ENCODE measurements around the gene EDARADD. TPM values are rescaled to one million over a fixed set of nuclear protein-coding genes. Genes with fewer than 3 reads are reported as not detected.
A peak's percentile ranks its signal among the peaks of the same experiment; 100 is the strongest.

Gene EDARADD
- total and polyA plus RNA-seq, 9 donors = 0.29 to 2.9 (median 0.51) TPM

DNA sequence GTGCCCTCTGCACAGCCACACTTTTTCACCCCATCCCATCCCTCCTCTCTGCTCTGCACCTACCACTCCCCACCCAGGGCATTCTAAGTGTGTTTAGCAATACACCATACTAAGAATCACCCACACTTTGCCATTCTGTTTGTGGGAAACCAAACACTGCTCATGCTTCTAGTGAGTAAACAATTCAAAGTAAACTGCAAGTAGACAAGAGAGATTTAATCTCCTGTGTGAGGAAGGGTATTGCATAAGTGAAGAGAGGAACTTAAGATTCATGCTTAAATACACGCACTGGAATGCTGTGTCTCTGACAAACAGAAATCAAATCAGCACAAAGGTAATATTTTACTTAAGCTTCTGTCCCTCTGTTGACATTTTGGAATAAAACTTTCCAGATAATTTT lies 4.8 kb upstream of the EDARADD start:
- intact Hi-C loops (cut with DNase I) = no loop called here
- DNase-seq = no peak
- WGBS, 3 donors = 80 to 92% (median 80%) methylated on average over 1 of the region's 1 CpG
- H3K4me1 ChIP-seq (ENCODE audit: insufficient read depth) = no peaks in the 10 kb centered on the region
- H3K27ac ChIP-seq = no peak overlapping the region
- no peaks in the 10 kb centered on the region for H3K9me3 ChIP-seq
- TF ChIP-seq POLR2A (IDR thresholded peaks at IDR 0.05) = no peak
- TF ChIP-seq EP300 (IDR thresholded peaks at IDR 0.05) = no peak
- TF ChIP-seq, protein P1, sequence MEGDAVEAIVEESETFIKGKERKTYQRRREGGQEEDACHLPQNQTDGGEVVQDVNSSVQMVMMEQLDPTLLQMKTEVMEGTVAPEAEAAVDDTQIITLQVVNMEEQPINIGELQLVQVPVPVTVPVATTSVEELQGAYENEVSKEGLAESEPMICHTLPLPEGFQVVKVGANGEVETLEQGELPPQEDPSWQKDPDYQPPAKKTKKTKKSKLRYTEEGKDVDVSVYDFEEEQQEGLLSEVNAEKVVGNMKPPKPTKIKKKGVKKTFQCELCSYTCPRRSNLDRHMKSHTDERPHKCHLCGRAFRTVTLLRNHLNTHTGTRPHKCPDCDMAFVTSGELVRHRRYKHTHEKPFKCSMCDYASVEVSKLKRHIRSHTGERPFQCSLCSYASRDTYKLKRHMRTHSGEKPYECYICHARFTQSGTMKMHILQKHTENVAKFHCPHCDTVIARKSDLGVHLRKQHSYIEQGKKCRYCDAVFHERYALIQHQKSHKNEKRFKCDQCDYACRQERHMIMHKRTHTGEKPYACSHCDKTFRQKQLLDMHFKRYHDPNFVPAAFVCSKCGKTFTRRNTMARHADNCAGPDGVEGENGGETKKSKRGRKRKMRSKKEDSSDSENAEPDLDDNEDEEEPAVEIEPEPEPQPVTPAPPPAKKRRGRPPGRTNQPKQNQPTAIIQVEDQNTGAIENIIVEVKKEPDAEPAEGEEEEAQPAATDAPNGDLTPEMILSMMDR (IDR thresholded peaks at IDR 0.05) = no peak
- H3K27me3 ChIP-seq = no peaks in the 10 kb centered on the region
- no peak overlapping the region for H3K4me3 ChIP-seq
- no peaks in the 10 kb centered on the region for H3K36me3 ChIP-seq

DNA sequence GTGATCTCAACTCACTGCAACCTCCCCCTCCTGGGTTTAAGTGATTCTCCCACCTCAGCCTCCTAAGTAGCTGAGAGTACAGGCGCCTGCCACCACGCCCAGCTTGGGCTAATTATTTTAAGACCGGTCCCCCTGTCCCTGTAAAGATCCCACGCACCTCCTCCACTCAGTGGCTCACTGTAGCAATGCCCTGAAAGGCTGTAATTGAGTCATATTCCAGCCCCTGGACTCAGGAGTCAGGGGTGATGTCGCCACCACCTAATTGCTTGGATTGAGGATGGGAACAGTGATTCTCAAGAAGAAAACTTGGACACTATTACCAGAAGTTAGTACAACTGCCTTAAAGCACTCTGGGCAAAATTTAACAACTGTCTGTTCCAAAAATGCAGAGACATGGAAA lies 3.1 kb upstream of the EDARADD start:
- no peaks in the 10 kb centered on the region for H3K4me1 ChIP-seq (ENCODE audit: insufficient read depth)
- H3K27ac ChIP-seq = no peak overlapping the region
- no peak overlapping the region for H3K4me3 ChIP-seq
- no peaks in the 10 kb centered on the region for H3K27me3 ChIP-seq
- WGBS, 3 donors = 63 to 78% (median 69%) methylated on average over 5 of the region's 5 CpGs
- H3K9me3 ChIP-seq = no peaks in the 10 kb centered on the region
- no peaks in the 10 kb centered on the region for H3K36me3 ChIP-seq
- intact Hi-C loops (cut with DNase I) = no loop called here
- no peak for DNase-seq
- TF ChIP-seq POLR2A (IDR thresholded peaks at IDR 0.05) = no peak
- TF ChIP-seq, protein P1 (IDR thresholded peaks at IDR 0.05) = no peak
- no peak for TF ChIP-seq EP300 (IDR thresholded peaks at IDR 0.05)

DNA sequence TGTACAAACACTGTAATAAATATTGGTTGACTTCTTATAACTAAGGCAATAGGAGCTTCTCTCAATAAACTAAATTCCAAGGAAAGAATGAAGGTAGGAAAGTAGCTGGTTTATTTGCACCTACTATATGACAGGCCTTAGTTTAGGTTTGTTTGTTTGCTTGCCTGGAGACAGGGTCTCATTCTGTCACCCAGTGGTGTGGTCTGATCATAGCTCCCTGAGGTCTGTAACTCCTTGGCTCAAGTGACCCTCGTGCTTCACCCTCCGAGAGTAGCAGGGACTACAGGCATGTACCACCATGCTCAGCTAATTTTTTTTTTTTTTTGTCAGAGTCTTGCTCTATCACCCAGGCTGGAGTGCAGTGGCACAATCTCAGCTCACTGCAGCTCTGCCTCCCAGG lies 1.9 kb upstream of the EDARADD start:
- intact Hi-C loops (cut with DNase I) = no loop called here

DNA sequence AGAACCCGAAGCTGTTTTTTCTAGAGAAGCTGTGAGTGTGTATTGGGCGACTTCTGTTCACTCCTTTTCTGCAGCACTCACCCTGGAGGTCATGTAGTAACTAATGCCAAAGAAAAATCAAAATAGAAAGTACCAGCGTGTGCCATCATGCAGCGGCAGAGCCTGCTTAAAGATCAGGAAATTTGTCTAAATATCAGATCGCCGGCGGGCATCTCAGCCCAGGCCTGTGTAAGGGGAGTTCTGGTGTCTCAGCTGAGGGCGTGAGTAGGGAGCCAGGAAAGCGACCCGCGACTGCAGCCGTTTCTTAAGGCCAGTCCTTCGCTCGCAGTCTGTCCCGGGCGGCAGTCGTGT lies 768 bp downstream of the EDARADD start:
- intact Hi-C loops (cut with DNase I) = no loop called here
- Histone ChIP-seq H3K36me3 (no peaks in the 10 kb centered on the region), H3K4me1 (ENCODE audit: insufficient read depth) (no peaks in the 10 kb centered on the region), H3K9me3 (no peaks in the 10 kb centered on the region), H3K27me3 (no peaks in the 10 kb centered on the region), H3K4me3 (peak overlapping the region; percentile 46), H3K27ac (no peak overlapping the region)
- TF ChIP-seq EP300 (IDR thresholded peaks at IDR 0.05) (no peak), POLR2A (IDR thresholded peaks at IDR 0.05) (no peak)
- TF ChIP-seq, protein P1 (IDR thresholded peaks at IDR 0.05) = no peak
- no peak for DNase-seq
- whole genome bisulfite sequencing, 3 donors = 2 to 5% (median 5%) methylated on average over 11 to 17 of the region's 17 CpGs

More for the DNA sequence above, 1.9 kb upstream of the EDARADD start:
- 78 to 88% (median 86%) methylated on average over 2 of the region's 2 CpGs for WGBS, 3 donors
- H3K9me3 ChIP-seq = no peaks in the 10 kb centered on the region
- no peak overlapping the region for H3K27ac ChIP-seq
- no peak overlapping the region for H3K4me3 ChIP-seq
- H3K4me1 ChIP-seq (ENCODE audit: insufficient read depth) = no peaks in the 10 kb centered on the region
- TF ChIP-seq POLR2A (IDR thresholded peaks at IDR 0.05) = no peak
- TF ChIP-seq EP300 (IDR thresholded peaks at IDR 0.05) = no peak
- TF ChIP-seq, protein P1 (IDR thresholded peaks at IDR 0.05) = no peak
- no peaks in the 10 kb centered on the region for H3K36me3 ChIP-seq
- DNase-seq = no peak
- no peaks in the 10 kb centered on the region for H3K27me3 ChIP-seq

Measured in ovary (tissue), 9 donors.